ENCODE results near the gene SEMA5B. TPM values are rescaled to one million over a fixed set of nuclear protein-coding genes. Genes with fewer than 3 reads are reported as not detected.

Gene SEMA5B, protein sequence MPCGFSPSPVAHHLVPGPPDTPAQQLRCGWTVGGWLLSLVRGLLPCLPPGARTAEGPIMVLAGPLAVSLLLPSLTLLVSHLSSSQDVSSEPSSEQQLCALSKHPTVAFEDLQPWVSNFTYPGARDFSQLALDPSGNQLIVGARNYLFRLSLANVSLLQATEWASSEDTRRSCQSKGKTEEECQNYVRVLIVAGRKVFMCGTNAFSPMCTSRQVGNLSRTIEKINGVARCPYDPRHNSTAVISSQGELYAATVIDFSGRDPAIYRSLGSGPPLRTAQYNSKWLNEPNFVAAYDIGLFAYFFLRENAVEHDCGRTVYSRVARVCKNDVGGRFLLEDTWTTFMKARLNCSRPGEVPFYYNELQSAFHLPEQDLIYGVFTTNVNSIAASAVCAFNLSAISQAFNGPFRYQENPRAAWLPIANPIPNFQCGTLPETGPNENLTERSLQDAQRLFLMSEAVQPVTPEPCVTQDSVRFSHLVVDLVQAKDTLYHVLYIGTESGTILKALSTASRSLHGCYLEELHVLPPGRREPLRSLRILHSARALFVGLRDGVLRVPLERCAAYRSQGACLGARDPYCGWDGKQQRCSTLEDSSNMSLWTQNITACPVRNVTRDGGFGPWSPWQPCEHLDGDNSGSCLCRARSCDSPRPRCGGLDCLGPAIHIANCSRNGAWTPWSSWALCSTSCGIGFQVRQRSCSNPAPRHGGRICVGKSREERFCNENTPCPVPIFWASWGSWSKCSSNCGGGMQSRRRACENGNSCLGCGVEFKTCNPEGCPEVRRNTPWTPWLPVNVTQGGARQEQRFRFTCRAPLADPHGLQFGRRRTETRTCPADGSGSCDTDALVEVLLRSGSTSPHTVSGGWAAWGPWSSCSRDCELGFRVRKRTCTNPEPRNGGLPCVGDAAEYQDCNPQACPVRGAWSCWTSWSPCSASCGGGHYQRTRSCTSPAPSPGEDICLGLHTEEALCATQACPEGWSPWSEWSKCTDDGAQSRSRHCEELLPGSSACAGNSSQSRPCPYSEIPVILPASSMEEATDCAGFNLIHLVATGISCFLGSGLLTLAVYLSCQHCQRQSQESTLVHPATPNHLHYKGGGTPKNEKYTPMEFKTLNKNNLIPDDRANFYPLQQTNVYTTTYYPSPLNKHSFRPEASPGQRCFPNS
- not detected in 2 replicates for total RNA-seq (2014; rRNA removed; shearing (Covaris generic); ENCODE audit: low replicate concordance)

DNA sequence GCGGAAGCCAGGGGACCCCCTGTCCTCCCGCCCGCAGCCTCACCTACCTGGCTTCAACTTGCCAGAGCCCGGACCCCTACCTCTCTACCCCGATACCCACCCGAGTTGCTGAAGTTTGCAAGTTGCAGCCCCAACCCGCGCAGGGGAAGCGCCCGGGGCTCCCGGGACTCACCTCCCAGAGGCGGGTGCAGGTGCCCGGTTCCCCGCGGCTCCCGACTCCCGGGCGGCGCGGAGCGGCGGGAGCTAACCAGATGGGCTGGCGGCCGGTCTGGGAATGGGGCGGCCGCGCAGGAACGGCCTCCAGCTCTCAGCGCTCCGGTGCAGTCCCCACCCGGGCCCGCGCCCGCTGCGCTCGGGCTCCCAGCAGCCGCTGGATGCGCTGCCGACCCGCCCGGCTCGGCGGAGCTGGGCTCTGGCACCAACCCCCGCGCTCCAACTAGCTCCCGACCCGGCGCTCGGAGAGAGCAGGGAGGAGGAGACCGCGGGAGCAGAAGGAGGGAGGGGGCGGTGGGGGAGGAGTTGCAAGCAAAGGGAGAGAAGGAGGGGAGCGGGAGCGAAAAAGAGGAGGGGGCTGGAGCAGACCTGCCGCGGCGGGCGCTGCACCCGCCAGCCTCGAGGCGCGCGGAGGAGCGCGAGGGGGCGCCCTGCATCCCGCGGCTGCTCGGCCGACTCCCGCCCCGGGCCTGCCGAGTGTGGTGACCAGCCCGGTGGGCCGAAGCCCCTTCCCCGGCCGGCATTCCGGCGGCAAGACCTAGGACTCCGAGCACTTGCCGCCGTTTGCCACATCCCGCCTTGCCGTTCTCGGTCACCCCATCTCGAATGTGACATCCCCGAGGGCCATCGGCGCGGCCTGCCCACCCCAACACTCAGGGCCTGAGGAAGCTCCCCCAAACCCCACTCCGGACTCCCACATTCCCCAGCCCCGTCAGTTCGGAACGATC, at the start of gene SEMA5B:
Gene SEMA5B, minus strand, starts transcription at position 472 of the 941 bp plus-strand sequence. CDS start 66,500 bp downstream, outside the sequence.
- H3K36me3 ChIP-seq, result no peaks in the 10 kb centered on the region
- peak within 1 kb of the TSS; percentile 18 for H3K4me3 ChIP-seq
- peaks cover 73% of the 10 kb centered on the region for H3K27me3 ChIP-seq
- peaks cover 7% of the 10 kb centered on the region; the same call in 1 of the 2 replicates for H3K9me3 ChIP-seq
- no peak for DNase-seq

DNA sequence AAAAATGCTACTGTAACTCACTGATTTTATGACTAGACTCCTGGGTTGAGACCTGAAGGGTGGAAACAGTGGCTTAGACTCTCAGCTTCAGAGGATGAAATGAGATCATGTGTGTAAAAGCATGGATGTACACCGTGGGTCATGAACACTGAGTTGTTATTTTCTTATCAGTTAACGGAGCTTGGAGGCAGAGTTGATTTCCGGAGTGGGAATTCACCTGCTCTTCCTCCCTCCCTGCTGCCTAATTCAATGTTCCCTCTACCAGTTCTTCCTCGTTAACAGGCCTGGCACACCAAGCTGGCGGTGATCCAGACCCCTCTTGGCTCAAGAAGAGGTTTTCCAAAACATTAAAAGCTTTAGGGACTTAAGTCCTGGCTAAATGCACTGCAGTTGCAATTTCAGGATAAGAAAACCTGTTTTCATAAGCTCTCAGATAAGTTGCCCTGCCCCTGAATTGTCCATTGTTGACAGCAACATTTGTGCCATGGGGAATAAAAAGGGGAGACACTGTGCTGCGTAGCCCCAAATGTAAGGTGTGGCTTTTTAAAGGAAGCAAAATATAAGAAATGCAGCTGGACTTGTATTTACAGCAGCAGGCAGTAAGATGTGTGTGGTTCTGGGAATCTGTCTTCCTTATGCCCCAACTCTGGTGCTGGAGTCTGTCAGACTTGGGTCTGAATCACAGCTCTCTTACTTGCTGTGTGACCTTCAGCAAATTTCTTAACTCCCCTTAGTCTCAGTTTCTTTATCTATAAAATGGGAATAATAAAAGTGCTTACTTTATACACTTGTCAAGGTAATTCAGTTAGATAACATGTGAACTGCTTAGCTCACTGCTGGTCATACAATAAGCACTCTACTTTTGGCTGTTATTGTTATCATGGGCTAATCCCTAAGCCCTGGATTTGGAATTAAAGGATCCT, 49.2 kb upstream of the SEMA5B start:
- DNase-seq, result peak; percentile 65
- Histone ChIP-seq H3K36me3 (peaks cover 3% of the 10 kb centered on the region; the same call in 1 of the 2 replicates), H3K9me3 (no peaks in the 10 kb centered on the region), H3K27me3 (no peaks in the 10 kb centered on the region), H3K4me3 (no peak overlapping the region)

DNA sequence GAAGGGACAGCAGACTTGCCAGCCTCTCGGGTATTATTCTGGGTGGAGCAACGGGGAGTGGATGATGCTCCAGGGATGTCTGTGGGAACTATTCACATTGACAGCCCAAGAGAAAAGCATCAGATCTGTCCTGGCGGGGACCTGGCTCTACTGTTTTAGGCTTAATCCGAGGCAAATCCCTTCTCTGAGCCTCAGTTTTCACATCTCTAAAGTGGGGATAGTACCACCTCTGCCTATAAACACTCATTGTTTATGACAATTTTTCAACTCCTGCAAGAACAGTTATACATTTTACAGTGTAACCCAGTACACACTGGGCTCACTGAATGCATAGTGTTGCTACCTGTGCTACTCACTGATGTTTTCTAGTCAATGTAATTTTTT, 48.5 kb upstream of the SEMA5B start:
- no peak for DNase-seq
- no peaks in the 10 kb centered on the region for H3K9me3 ChIP-seq
- H3K4me3 ChIP-seq, result no peak overlapping the region
- H3K36me3 ChIP-seq, result no peaks in the 10 kb centered on the region
- no peaks in the 10 kb centered on the region for H3K27me3 ChIP-seq

DNA sequence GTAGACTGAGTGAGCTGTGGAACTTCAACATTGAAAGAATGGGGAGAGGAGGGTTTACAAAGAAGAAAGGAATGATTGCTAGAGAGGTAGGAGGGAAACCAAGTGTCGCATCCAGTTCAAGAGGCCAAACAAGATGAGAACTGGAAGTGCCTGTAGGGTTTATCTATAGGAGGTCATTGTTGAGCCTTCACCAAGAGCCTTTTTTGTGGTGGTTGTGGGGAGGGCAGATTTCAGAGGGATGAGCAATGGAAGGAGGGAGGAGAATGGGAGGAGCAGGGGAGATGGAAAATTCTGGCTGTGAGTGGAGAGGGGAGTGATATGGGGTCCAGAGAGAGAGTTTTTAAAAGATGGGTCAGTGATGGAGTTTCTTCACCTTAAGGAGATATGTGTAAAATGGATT, 47.8 kb upstream of the SEMA5B start:
- no peak for DNase-seq
- H3K36me3 ChIP-seq, result no peaks in the 10 kb centered on the region
- no peaks in the 10 kb centered on the region for H3K9me3 ChIP-seq
- no peak overlapping the region for H3K4me3 ChIP-seq
- H3K27me3 ChIP-seq, result no peaks in the 10 kb centered on the region

DNA sequence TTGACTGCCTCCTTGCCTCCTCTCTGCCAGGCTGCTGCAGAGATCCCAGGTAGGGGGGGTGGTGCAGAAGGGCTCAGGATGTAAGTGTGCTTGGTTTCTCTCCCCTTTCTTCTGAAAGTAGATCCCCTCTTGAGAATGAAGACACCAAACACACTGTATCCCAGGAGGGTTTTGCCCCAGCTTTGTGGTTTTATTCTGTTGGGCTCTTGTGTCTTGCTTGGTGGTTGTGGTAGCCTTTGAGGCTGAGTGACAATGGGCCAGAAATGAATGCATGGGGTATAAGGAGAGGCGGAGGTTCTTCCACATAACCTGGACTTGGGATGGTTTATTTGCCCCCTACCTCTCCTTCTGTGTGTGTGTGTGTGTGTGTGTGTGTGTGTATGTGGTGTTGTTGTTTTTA, 45.0 kb upstream of the SEMA5B start:
- H3K27me3 ChIP-seq, result no peaks in the 10 kb centered on the region
- no peak for DNase-seq
- H3K36me3 ChIP-seq, result 0 out of 2 replicates have a peak, but pooled peaks cover 3% of the 10 kb centered on the region
- H3K4me3 ChIP-seq, result no peak overlapping the region
- H3K9me3 ChIP-seq, result no peaks in the 10 kb centered on the region

DNA sequence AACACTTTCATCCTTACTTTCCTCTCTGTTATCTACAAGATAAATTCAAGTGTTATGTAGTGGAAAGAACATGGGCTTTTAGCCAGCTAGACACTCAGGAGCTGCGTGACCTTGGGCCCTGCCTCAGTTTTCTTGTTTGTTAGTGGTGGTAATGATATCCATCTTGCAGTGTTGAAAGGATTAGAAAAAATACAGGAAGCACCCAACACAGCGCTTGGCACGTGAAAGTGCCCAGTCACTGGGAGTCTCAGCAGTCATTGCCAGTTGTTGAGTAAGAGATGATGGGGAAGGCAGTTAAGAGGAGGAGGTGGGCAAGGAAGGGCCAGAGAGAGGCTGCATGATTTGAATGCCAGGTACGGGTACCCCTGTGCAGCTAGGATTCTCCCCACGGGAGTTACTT, 44.6 kb upstream of the SEMA5B start:
- DNase-seq, result peak; percentile 48
- Histone ChIP-seq H3K4me3 (no peak overlapping the region), H3K9me3 (no peaks in the 10 kb centered on the region), H3K27me3 (no peaks in the 10 kb centered on the region), H3K36me3 (peaks cover 3% of the 10 kb centered on the region; the same call in 1 of the 2 replicates)

DNA sequence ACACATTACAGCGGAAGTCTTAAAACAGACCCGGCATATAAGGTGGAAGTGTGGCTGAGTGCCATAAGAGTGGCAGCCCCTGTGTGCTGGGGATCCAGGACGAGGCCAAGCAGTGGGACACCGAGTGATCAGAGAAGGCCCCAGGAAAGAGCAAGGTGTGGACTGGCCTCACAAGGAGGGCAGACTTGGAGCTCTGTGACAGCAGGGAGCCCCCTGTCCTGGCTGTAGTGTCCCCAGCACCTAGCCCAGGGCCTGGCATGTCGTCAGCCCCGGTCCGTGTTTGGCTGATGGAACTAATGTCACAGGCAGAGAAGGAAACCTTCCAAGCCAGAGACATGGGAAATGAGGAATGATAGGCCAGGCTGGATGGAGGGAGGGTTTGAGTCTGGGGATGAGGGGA, 44.0 kb upstream of the SEMA5B start:
- no peak for DNase-seq
- Histone ChIP-seq H3K27me3 (no peaks in the 10 kb centered on the region), H3K4me3 (no peak overlapping the region), H3K36me3 (peaks cover 3% of the 10 kb centered on the region; the same call in 1 of the 2 replicates), H3K9me3 (no peaks in the 10 kb centered on the region)

DNA sequence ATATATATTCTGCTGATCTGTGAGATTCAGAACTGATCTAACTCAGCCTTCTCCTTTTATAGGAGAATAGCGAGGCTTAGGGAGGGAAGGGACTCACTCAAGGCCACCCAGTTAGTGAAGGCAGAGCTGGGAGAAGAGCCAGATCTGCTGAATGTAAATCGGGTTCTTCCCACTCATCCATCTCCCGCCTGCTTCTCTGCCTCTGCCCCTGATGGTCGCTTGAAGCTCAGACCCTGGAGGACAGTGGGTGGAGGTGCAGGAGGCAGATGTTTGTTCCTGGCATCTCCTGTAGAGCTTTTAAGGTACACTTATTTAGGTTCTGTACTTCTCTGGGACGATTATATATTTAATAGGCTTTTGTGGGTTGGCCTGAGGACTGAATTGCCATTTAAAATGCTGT, 43.6 kb upstream of the SEMA5B start:
- Histone ChIP-seq H3K9me3 (no peaks in the 10 kb centered on the region), H3K27me3 (no peaks in the 10 kb centered on the region), H3K4me3 (no peak overlapping the region), H3K36me3 (peaks cover 3% of the 10 kb centered on the region; the same call in 1 of the 2 replicates)
- no peak for DNase-seq

DNA sequence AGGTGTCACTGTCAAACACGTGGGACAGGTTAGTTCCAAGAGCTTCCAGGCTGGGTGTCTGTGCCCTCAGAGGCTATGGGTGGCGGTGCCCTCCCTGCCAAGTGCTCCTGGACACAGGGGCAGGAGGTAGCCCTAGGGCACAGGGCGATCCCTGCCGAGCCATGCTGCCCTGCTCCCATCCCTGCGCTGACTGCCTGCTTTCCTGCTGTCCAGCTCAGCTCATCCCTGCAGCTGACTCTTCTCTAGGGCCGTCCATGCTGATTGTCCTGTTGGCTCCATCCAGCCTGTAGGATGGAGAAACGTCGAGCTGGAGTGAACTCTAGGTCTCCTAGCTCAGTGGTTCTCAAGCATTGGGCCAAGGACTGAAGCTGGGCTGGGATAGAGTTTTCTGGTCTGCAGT, 42.9 kb upstream of the SEMA5B start:
- Histone ChIP-seq H3K4me3 (no peak overlapping the region), H3K36me3 (peaks cover 3% of the 10 kb centered on the region; the same call in 1 of the 2 replicates), H3K27me3 (no peaks in the 10 kb centered on the region), H3K9me3 (no peaks in the 10 kb centered on the region)
- no peak for DNase-seq

DNA sequence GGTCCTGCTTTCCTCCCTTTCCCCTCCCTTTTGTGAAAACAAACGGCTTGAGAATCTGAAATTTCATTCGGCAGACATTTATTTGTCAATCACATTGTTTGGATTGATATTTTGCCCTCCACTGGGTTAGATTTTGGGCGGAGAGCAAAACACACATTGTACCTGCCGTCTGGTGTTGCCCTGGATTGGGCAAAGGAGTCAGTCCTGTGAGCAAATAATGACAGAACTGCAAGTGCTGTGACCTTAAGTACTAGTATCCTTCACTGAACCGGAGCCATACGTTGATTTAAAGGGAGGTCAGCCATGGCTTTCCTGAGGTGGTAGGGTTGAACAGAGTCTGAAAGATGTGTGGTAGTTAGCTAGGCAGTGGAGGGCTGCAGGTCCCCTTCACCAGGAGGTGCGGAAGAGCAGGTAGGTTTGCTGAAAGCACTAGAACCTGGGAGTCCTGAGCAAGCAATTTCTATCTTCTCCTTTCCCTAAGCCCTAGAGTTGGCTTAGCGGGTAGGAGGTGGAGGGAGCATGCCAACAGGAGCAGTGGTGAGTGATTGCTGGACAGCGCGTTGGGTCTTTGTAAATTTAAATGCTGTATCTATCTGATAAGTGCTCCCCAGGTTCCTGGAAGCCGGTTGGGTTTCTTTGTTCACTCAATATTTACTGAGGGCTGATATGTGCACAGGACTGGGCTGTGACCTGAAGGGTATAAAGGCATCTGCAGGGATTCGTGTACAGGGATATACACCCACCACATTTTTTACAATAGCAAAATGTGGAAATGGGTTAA, 41.2 kb upstream of the SEMA5B start:
- H3K4me3 ChIP-seq, result peak overlapping the region; percentile 93
- no peaks in the 10 kb centered on the region for H3K27me3 ChIP-seq
- H3K9me3 ChIP-seq, result no peaks in the 10 kb centered on the region
- DNase-seq, result no peak
- H3K36me3 ChIP-seq, result peaks cover 3% of the 10 kb centered on the region; the same call in 1 of the 2 replicates

DNA sequence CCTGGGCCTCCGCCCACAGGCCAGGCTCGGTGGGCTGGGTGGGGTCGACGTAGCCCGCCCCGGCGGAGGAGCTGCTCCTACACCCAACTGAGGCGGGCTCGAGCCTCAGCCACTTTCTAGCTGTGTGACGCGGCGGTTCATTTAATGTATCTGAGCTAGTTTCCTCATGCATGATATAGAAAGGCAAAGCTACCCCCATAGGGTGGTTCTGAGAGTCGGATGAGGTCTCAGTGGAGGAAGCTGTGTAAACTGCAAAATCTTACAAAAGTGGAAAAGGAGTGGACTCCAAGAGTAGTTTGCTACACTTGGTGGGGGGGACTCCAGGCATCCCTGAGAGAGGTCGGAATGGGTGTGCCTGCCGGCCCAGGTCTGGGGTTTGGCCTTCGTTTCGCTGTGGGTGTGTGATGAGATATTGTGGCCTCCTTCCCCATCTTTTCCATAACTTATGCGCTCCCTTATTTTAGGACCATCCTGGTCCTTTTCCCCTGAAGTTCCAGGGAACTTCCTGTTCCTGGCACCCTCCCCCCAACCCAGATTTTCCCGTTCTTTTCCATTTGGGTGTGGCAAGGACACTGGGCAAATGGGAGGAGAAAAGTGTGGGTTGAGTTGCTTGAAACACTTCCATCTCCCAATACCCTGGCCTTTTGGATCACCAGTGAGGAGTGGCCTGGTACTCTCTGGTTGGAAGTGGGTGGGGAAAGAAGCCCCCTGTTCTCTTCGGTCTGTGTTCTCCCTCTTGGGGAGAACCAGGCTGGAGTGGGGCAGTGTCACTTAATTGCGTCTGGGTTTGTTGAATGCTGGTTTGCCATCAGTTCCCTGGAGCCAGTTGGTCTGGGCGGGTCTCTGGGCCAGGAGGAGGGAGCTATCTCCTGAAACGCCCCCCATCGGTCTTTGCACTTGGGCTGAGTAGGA, 40.4 kb upstream of the SEMA5B start:
- H3K36me3 ChIP-seq, result peaks cover 3% of the 10 kb centered on the region; the same call in 1 of the 2 replicates
- H3K27me3 ChIP-seq, result no peaks in the 10 kb centered on the region
- no peaks in the 10 kb centered on the region for H3K9me3 ChIP-seq
- H3K4me3 ChIP-seq, result peak overlapping the region; percentile 93
- DNase-seq, result peak; percentile 41

DNA sequence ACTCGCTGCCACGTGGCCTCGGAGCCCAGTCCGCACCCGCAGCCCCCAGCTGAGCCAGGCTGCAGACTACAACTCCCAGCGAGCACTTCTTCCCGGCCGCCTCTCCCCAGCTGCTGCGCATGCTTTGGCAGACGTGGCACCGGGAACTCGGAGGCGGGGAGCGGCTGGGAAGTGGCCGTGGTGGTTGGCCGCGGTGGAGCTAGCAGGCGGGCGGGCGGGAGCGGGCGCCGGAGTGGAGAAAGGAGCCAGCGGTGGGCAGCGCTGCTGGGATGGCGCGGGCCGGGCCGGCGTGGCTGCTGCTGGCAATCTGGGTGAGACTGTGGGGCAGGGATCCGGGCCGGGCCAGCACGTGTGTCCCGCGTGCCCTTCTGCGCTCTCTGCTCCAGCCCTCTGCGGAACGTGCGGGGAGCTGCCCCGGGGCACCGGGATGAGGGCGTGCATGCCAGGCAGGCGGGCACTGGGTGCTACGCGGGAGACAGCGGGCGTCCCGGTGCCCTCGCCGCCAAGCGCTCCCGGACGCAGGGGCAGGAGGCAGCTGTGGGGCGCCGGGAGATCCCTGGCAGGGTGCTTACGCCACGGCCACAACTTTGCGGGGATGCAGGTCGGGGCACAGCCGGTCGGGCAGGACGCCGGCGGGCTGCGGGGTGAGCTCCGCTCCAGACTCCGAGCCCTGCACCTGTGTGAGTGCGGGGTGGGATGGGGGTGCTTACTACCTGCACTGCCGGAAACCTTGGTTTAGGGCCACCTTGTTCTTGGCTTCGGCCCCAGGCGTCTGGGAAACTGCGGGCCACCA, 39.5 kb upstream of the SEMA5B start, which contains the start of gene PDIA5:
Gene PDIA5, plus strand, starts transcription at position 130 of the 793 bp plus-strand sequence. Its CDS starts 140 bp downstream, at position 270.
- peak; percentile 97 for DNase-seq
- Histone ChIP-seq H3K27me3 (no peaks in the 10 kb centered on the region), H3K36me3 (peaks cover 3% of the 10 kb centered on the region; the same call in 1 of the 2 replicates), H3K4me3 (peak within 1 kb of the TSS; percentile 93), H3K9me3 (no peaks in the 10 kb centered on the region)

DNA sequence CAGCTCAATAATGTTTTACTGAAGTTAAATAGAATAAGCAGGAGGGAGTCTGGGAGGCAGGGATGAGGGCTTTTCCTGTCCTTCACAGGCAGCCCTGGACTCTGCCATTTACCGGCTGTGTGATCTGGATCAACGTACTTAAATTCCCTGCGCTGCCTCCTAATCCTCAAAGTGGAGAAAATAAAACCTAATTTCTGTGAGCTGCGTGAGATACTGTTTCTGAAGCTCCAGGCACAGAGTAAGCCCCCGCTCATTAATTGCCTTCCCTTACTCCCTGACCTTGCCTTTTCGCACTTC, 39.0 kb upstream of the SEMA5B start:
- peaks cover 3% of the 10 kb centered on the region; the same call in 1 of the 2 replicates for H3K36me3 ChIP-seq
- no peaks in the 10 kb centered on the region for H3K9me3 ChIP-seq
- H3K27me3 ChIP-seq, result no peaks in the 10 kb centered on the region
- H3K4me3 ChIP-seq, result peak overlapping the region; percentile 93
- no peak for DNase-seq
